Fibroblast of the aortic adventitia (primary cell): ENCODE measurements around the gene KDM4C. TPM values are rescaled to one million over a fixed set of nuclear protein-coding genes. Genes with fewer than 3 reads are reported as not detected.
A peak's percentile ranks its signal among the peaks of the same experiment; 100 is the strongest.

Experiments used
- DNase-seq: peaks from one replicate; pipeline ENCODE4 v3.0.0-alpha.2; 2010; ENCODE audit warnings: low read depth
- H3K4me3 ChIP-seq: 2 replicates; pipeline ENCODE4 v1.5.1; 2011; ENCODE audit warnings: low read depth, mild to moderate bottlenecking, control low read depth, low read length, moderate library complexity
- total RNA-seq: library from RNA; depleted of rRNA; stranded (reverse); fragments of >200 nt; gene quantifications from 2 replicates; pipeline ENCODE4 v1.2.3, GENCODE V29; 2012; ENCODE audit warnings: low replicate concordance
- TF ChIP-seq, protein P1 (sequence below): IDR thresholded peaks from 2 replicates; pipeline ENCODE4 v1.5.1; 2011; ENCODE audit warnings: mild to moderate bottlenecking, low read length, control low read depth, inconsistent platforms; ENCODE audit not compliant: insufficient read depth

The KDM4C gene
- total RNA-seq, 1 donor = 25.1 TPM

DNA sequence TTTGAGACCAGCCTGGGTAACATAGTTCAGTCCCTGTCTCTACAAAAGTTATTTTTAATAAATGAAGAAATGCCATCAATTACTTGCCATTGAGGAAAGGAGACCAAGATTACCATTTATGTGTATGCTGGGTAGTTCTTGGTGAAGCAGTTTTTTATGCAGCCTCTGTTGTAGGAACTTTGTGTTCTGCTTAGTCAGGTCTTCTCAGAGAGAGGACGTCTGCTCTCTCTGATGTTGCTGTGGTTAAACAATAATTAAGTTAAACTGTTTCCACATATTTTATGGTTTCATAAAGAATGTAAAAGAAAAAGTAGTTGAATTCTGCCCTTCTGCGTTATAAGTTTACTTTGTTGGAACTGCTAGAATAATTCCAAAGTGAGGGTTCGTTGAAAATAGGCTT is 210.5 kb downstream of the KDM4C start:
- TF ChIP-seq, protein P1, sequence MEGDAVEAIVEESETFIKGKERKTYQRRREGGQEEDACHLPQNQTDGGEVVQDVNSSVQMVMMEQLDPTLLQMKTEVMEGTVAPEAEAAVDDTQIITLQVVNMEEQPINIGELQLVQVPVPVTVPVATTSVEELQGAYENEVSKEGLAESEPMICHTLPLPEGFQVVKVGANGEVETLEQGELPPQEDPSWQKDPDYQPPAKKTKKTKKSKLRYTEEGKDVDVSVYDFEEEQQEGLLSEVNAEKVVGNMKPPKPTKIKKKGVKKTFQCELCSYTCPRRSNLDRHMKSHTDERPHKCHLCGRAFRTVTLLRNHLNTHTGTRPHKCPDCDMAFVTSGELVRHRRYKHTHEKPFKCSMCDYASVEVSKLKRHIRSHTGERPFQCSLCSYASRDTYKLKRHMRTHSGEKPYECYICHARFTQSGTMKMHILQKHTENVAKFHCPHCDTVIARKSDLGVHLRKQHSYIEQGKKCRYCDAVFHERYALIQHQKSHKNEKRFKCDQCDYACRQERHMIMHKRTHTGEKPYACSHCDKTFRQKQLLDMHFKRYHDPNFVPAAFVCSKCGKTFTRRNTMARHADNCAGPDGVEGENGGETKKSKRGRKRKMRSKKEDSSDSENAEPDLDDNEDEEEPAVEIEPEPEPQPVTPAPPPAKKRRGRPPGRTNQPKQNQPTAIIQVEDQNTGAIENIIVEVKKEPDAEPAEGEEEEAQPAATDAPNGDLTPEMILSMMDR = no peak
- H3K4me3 ChIP-seq = no peak overlapping the region
- peak; percentile 8 for DNase-seq

- TF ChIP-seq, protein P1 = no peak
- no peak overlapping the region for H3K4me3 ChIP-seq
- no peak for DNase-seq
Measured at GRCh38 chr9:6969805-6970204, 212.0 kb downstream of the KDM4C start.

DNA sequence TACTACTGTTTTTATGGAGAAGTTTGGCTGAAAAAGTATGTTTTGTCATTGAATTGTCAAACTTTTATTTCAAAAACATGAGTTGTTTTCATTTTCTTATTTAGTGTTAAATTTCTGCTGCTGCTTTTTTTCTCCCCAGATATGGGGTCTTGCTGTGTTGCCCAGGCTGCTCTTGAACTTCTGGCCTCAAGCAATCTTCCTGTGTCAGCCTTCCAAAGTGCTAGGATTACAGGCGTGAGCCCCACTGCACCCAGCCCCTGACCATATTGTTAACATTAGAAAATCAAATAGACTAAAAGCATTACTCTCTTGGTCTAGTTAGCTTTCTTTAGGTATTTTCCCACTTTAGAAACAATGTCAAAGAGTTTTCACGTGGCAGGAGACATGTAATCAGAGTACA is 215.3 kb downstream of the KDM4C start:
- DNase-seq = no peak
- TF ChIP-seq, protein P1 = no peak
- H3K4me3 ChIP-seq = no peak overlapping the region

GRCh38 chr9:6973762-6974161 is 216.0 kb downstream of the KDM4C start:
- TF ChIP-seq, protein P1 = no peak
- H3K4me3 ChIP-seq = no peak overlapping the region
- no peak for DNase-seq

GRCh38 chr9:6975198-6975597 is 217.4 kb downstream of the KDM4C start:
- TF ChIP-seq, protein P1 = no peak
- DNase-seq = peak; percentile 5
- no peak overlapping the region for H3K4me3 ChIP-seq

DNA sequence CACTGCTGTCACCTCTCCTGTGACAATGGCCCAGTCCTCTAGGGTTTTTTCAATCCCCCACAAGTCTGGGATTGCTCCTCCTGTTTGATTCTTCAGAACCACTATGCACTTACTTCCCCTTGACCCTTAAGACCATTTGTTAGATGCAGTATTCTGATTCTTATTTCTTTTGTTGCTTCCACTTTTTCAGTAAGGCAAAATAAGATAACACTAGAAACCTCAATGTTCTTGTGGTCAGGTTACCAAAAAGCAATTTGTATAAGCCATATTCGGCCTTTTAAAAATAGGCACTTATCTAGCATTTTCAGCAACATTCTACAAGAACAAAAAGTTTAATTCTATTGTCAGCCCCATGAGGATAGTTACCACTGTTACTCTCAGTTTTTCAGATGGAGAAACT is 220.0 kb downstream of the KDM4C start:
- DNase-seq = no peak
- H3K4me3 ChIP-seq = no peak overlapping the region
- TF ChIP-seq, protein P1 = no peak

DNA sequence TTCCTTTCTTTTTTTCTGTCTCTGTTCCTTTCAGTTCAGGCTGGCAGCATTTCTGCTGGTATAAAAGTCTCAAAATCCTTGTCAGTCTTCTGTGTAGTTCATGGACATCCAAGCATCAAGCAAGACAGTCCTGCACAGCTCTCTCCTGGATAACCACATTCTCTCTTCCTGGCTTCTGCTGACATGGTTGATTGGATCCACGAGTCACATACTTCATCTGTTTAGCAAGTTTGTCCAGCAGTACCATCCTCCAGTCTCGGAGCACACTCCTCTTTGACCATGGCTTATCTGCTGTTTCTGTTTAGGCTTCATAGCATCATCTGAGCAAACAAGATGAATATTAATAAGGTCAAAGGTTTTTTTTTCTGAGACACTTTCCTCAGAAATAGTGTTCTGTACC is 220.8 kb downstream of the KDM4C start:
- no peak overlapping the region for H3K4me3 ChIP-seq
- no peak for DNase-seq
- TF ChIP-seq, protein P1 = no peak
